K562 (cell line): ENCODE measurements around the gene IRS2. TPM values are rescaled to one million over a fixed set of nuclear protein-coding genes. Genes with fewer than 3 reads are reported as not detected.

ENCODE experiments used
- ATAC-seq: fragments of 200-7000 bp; cut with Tn5 transposase; 3 replicates; pipeline ENCODE4 v1.9.1; 2020; ENCODE audit warnings: moderate library complexity
- BruUV-seq: library from RNA; stranded (reverse); fragments of 400-500 nt; replicated peaks from 2 replicates; lab custom pipeline; 2021; lab: Mats Ljungman, UMichigan
- CTCF ChIA-PET: fragments of 300-600 bp; formaldehyde crosslinking; extraction: SDS; loops from one replicate; lab custom pipeline; 2021; ENCODE audit warnings: low intra/inter-chr PET ratio; lab: Yijun Ruan, JAX
- POLR2A ChIA-PET: fragments of 300-600, 350-650 bp; sonication (Branson Sonifier 250); formaldehyde crosslinking; extraction: SDS; loops from one replicate; lab custom pipeline; 2021; ENCODE audit warnings: antibody characterized with exemption, inconsistent platforms; lab: Yijun Ruan, JAX
- DNase-seq, 4 experiments: peaks; one replicate each; pipeline versions ENCODE4 v3.0.0 to v3.0.0-alpha.2; 2011 to 2018; ENCODE audit warnings: low spot score in 3 of 4, mixed read lengths in 3 of 4; ENCODE audit errors: extremely low read depth in 1 of 4
- FAIRE-seq: peaks from 2 replicates; lab custom pipeline; 2011; peaks lifted over from hg19 to GRCh38; lab: Jason Lieb, UNC
- H2AFZ ChIP-seq: 2 replicates; pipeline ENCODE4 v1.6.0; 2011; ENCODE audit warnings: low read depth, low read length, control low read depth, inconsistent platforms
- H3K27ac ChIP-seq: fragments of 200-600 bp; 3 replicates; pipeline ENCODE4 v1.8.0; 2011; ENCODE audit warnings: low read depth, mild to moderate bottlenecking, control low read depth, inconsistent platforms, low read length, moderate library complexity, mixed read lengths; ENCODE audit errors: extremely low read depth
- H3K27me3 ChIP-seq, 2 experiments: fragments of 300-600 bp in 1 of 2; 2 replicates in 1 of 2; 3 replicates in 1 of 2; pipeline versions ENCODE4 v1.6.0 to v1.8.0; 2011; ENCODE audit warnings: inconsistent platforms in 2 of 2, low read length in 2 of 2, mild to moderate bottlenecking in 1 of 2, mixed read lengths in 1 of 2, moderate library complexity in 1 of 2; ENCODE audit not compliant: control insufficient read depth in 2 of 2, insufficient read depth in 2 of 2
- H3K36me3 ChIP-seq: fragments of 300-600 bp; 3 replicates; pipeline ENCODE4 v1.8.0; 2011; ENCODE audit warnings: mild to moderate bottlenecking, low read length, inconsistent platforms; ENCODE audit not compliant: control insufficient read depth, insufficient read depth
- H3K4me1 ChIP-seq, 2 experiments: fragments of 200-600 bp in 1 of 2; replicated peaks in 1 of 2; 2 replicates in 1 of 2; 3 replicates in 1 of 2; pipeline versions ENCODE4 v1.5.1 to v1.8.0; 2011; ENCODE audit warnings: inconsistent platforms in 2 of 2, low read length in 2 of 2, mild to moderate bottlenecking in 1 of 2, mixed read lengths in 1 of 2, moderate library complexity in 1 of 2; ENCODE audit not compliant: control insufficient read depth in 2 of 2, insufficient read depth in 2 of 2
- H3K4me2 ChIP-seq: 2 replicates; pipeline ENCODE4 v1.6.1; 2011; ENCODE audit warnings: low read length, control low read depth, inconsistent platforms, mixed read lengths; ENCODE audit not compliant: insufficient read depth
- H3K4me3 ChIP-seq: fragments of 200-600 bp; sonication (generic), shearing (Covaris generic); 2 replicates; pipeline ENCODE4 v1.5.1; 2016; ENCODE audit warnings: control low read depth, inconsistent platforms
- H3K79me2 ChIP-seq: fragments of 200-600 bp; 3 replicates; pipeline ENCODE4 v1.8.0; 2011; ENCODE audit warnings: low read length, inconsistent platforms; ENCODE audit not compliant: control insufficient read depth, insufficient read depth
- H3K9ac ChIP-seq, 2 experiments: 2 replicates each; pipeline versions ENCODE4 v1.6.0 to v1.6.1; 2011; ENCODE audit warnings: low read depth in 2 of 2, low read length in 2 of 2, control low read depth in 1 of 2, inconsistent platforms in 1 of 2, mild to moderate bottlenecking in 1 of 2, mixed read lengths in 1 of 2; ENCODE audit not compliant: insufficient read depth in 1 of 2
- H3K9me1 ChIP-seq: one replicate; pipeline ENCODE4 v1.6.0; 2011; ENCODE audit warnings: inconsistent platforms, mild to moderate bottlenecking, low read length, moderate library complexity; ENCODE audit not compliant: control insufficient read depth, insufficient read depth
- H3K9me3 ChIP-seq: replicated peaks from 2 replicates; pipeline ENCODE4 v1.5.1; 2011; ENCODE audit warnings: low read depth, low read length, inconsistent platforms; ENCODE audit not compliant: control insufficient read depth, insufficient read depth
- H4K20me1 ChIP-seq: replicated peaks from 2 replicates; pipeline ENCODE4 v1.6.1; 2011; ENCODE audit warnings: low read length, inconsistent platforms, mixed read lengths; ENCODE audit not compliant: control insufficient read depth, insufficient read depth
- ARNT ChIP-seq, 2 experiments: fragments of 450-650 bp; IDR thresholded peaks; 2 replicates each; pipeline ENCODE4 v1.6.1; 2016; ENCODE audit warnings: mild to moderate bottlenecking in 1 of 2
- CEBPB ChIP-seq: fragments of 450-650 bp; IDR thresholded peaks from 2 replicates; pipeline ENCODE4 v1.6.1; 2016; ENCODE audit warnings: missing genetic modification characterization, missing compliant biosample characterization
- ELK3 ChIP-seq: fragments of 450-650 bp; formaldehyde crosslinking; IDR thresholded peaks from 2 replicates; pipeline ENCODE4 v1.4.0; 2020; ENCODE audit warnings: mild to moderate bottlenecking
- FOXJ3 ChIP-seq: sonication (generic); formaldehyde crosslinking; IDR thresholded peaks from 2 replicates; pipeline ENCODE4 v1.4.0; 2020; ENCODE audit warnings: mild to moderate bottlenecking, missing genetic modification reagents
- GABPB1 ChIP-seq: sonication (generic); formaldehyde crosslinking; IDR thresholded peaks from 2 replicates; pipeline ENCODE4 v1.8.0; 2022; ENCODE audit warnings: mild to moderate bottlenecking, missing genetic modification reagents
- KLF16 ChIP-seq: IDR thresholded peaks from 2 replicates; pipeline ENCODE4 v1.6.1; 2016; ENCODE audit warnings: antibody characterized with exemption
- MAZ ChIP-seq, 2 experiments: fragments of 450-650 bp in 1 of 2; sonication (generic) in 1 of 2; formaldehyde crosslinking; IDR thresholded peaks in 1 of 2; conservative IDR thresholded peaks in 1 of 2; 2 replicates each; pipeline versions ENCODE4 v1.4.0 to v1.5.0; 2020; ENCODE audit warnings: mild to moderate bottlenecking in 1 of 2, missing genetic modification reagents in 1 of 2
- MCM5 ChIP-seq: fragments of 450-650 bp; IDR thresholded peaks from 2 replicates; pipeline ENCODE4 v1.6.1; 2016; ENCODE audit warnings: low read depth
- MXI1 ChIP-seq: IDR thresholded peaks from 2 replicates; pipeline ENCODE4 v1.6.1; 2011; ENCODE audit warnings: low read depth, mild to moderate bottlenecking, improper control_type of control experiment, low read length
- NEUROD1 ChIP-seq: fragments of 150-350 bp; IDR thresholded peaks from 2 replicates; pipeline ENCODE4 v1.6.1; 2014; ENCODE audit warnings: borderline replicate concordance, low read length, low read depth; ENCODE audit not compliant: partially characterized antibody
- RBM25 ChIP-seq: fragments of 200-400 bp; formaldehyde crosslinking; IDR thresholded peaks from 2 replicates; pipeline ENCODE4 v1.6.1; 2018; ENCODE audit warnings: low read length, low read depth, moderate library complexity; ENCODE audit not compliant: severe bottlenecking
- TAF1 ChIP-seq: IDR thresholded peaks from 2 replicates; pipeline ENCODE4 v1.6.1; 2011; ENCODE audit warnings: mild to moderate bottlenecking, low read length, moderate library complexity; ENCODE audit not compliant: insufficient read depth, control insufficient read depth, severe bottlenecking; ENCODE audit errors: extremely low read depth
- TEAD2 ChIP-seq: fragments of 450-650 bp; IDR thresholded peaks from 2 replicates; pipeline ENCODE4 v1.6.1; 2016; ENCODE audit warnings: missing genetic modification characterization, control low read depth, missing compliant biosample characterization
- ZNF263 ChIP-seq: sonication (generic); formaldehyde crosslinking; IDR thresholded peaks from 2 replicates; pipeline ENCODE4 v1.8.0; 2022; ENCODE audit warnings: mild to moderate bottlenecking, missing genetic modification reagents, borderline replicate concordance
- ZNF280A ChIP-seq: fragments of 450-650 bp; IDR thresholded peaks from 2 replicates; pipeline ENCODE4 v1.6.1; 2018; ENCODE audit warnings: mild to moderate bottlenecking, low read depth; ENCODE audit not compliant: partially characterized antibody
- WGBS: fragments of 100-300 bp; shearing (Covaris generic); methylation state at CpG from one replicate; pipeline ENCODE4 v1.1.6; 2016; ENCODE audit warnings: low coverage, mixed read lengths; ENCODE audit not compliant: insufficient coverage; ENCODE audit errors: missing lambda C conversion rate; 5-methylcytosine and 5-hydroxymethylcytosine counted together
- in situ Hi-C: fragments of 300-500 bp; cut with MboI; formaldehyde crosslinking; loops from 4 replicates; pipeline ENCODE4 v1.15.0; 2018; ENCODE audit warnings: inconsistent platforms, mixed read lengths
- intact Hi-C: fragments of 100-400 bp; cut with micrococcal nuclease; formaldehyde crosslinking; loops from 2 replicates; pipeline ENCODE4 v1.14.2; 2022
- polyA plus RNA-seq, 8 experiments: library from polyadenylated mRNA; depleted of rRNA in 4 of 8; stranded (reverse) in 5 of 8; unstranded in 3 of 8; fragments of >200 nt; fragmentation: Nextera tagmentation in 2 of 8; fragmentation: Illumina TruSeq in 1 of 8; extraction: Ambion mirVana in 2 of 8; extraction: Trizol in 1 of 8; gene quantifications; 2 replicates each; pipeline versions ENCODE4 v1.2.1 to v1.2.3, GENCODE V29; 2011 to 2014; ENCODE audit warnings: inconsistent platforms in 1 of 8, missing spikeins in 1 of 8
- total RNA-seq, 7 experiments: library from RNA; depleted of rRNA in 6 of 7; stranded (reverse); fragments of >200 nt in 6 of 7; fragmentation: Illumina TruSeq in 2 of 7; extraction: Trizol in 2 of 7; gene quantifications; 2 replicates each; pipeline versions ENCODE4 v1.2.1 to v1.2.3, GENCODE V29; 2011 to 2021; ENCODE audit warnings: low replicate concordance in 1 of 7

The IRS2 gene
- total and polyA plus RNA-seq, 9 of the 15 experiments (the other 6 are each of a cell fraction or from before 2014, with no cell fraction given): 0.36 to 4.6 (median 0.63) TPM

- H3K9me3 ChIP-seq: no peaks in the 10 kb centered on the region
- POLR2A ChIA-PET: no interaction called here
- H4K20me1 ChIP-seq: no peaks in the 10 kb centered on the region
- no peak for TF ChIP-seq GABPB1 (CRISPR knock-in tag)
- no peak for TF ChIP-seq ELK3 (CRISPR knock-in tag)
- no peak for TF ChIP-seq RBM25
- no peak for TF ChIP-seq MXI1
- TF ChIP-seq FOXJ3 (CRISPR knock-in tag): no peak
- no peak for TF ChIP-seq KLF16
- TF ChIP-seq TEAD2 (tag): no peak
- TF ChIP-seq MAZ (CRISPR knock-in tag; conservative IDR thresholded peaks at IDR 0.05 in 1 of 2, IDR thresholded peaks at IDR 0.05 in 1 of 2): no peak
- TF ChIP-seq MCM5: no peak
- TF ChIP-seq CEBPB: no peak
- TF ChIP-seq ZNF280A: no peak
- TF ChIP-seq NEUROD1: no peak
- no peak for TF ChIP-seq ZNF263 (CRISPR knock-in tag)
- TF ChIP-seq TAF1: no peak
- no peak for TF ChIP-seq ARNT (IDR thresholded peaks at IDR 0.05)
- WGBS: 0% methylated on average over 5 of the region's 5 CpGs
- H3K36me3 ChIP-seq: no peaks in the 10 kb centered on the region
- no peak overlapping the region for H2AFZ ChIP-seq
- no peak overlapping the region for H3K4me2 ChIP-seq
- H3K79me2 ChIP-seq: no peaks in the 10 kb centered on the region
- H3K4me1 ChIP-seq: no peaks in the 10 kb centered on the region
- DNase-seq (no peak), ATAC-seq (no peak), FAIRE-seq (no peak)
- no peak overlapping the region for H3K4me3 ChIP-seq
- CTCF ChIA-PET: no interaction called here
- BruUV-seq: no TSS peak
- intact Hi-C loops: no loop called here
- H3K9ac ChIP-seq: no peak overlapping the region
- no peak overlapping the region for H3K27ac ChIP-seq
- H3K9me1 ChIP-seq: no peaks in the 10 kb centered on the region
- H3K27me3 ChIP-seq: peaks cover 7 to 31% of the 10 kb centered on the region in 2 experiments
- in situ Hi-C loops: no loop called here
Measured at GRCh38 chr13:109815651-109816050, 29.3 kb upstream of the IRS2 start.
